Liver (tissue), 9 donors: Measurements from ENCODE around the gene CDS1. TPM values are rescaled to one million over a fixed set of nuclear protein-coding genes. Genes with fewer than 3 reads are reported as not detected.

Experiments
- DNase-seq: peaks from one replicate; pipeline ENCODE4 v3.0.0-alpha.2; 2017; ENCODE audit warnings: low spot score
- H3K27ac ChIP-seq, 2 donors: one replicate each; pipeline ENCODE4 v1.7.0; 2013; ENCODE audit warnings: inconsistent platforms in 2 of 2, low read length in 2 of 2, control low read depth in 1 of 2, low read depth in 1 of 2, mild to moderate bottlenecking in 1 of 2
- H3K27me3 ChIP-seq, 4 donors: one replicate each; pipeline versions ENCODE4 v1.6.1 to v1.7.0; 2013; ENCODE audit warnings: low read length in 3 of 4, inconsistent platforms in 1 of 4, mild to moderate bottlenecking in 1 of 4, moderate library complexity in 1 of 4; ENCODE audit not compliant: control insufficient read depth in 4 of 4, insufficient read depth in 4 of 4
- H3K36me3 ChIP-seq, 4 donors: one replicate each; pipeline versions ENCODE4 v1.6.1 to v1.7.0; 2013; ENCODE audit warnings: low read length in 3 of 4, mild to moderate bottlenecking in 3 of 4, low read depth in 1 of 4, moderate library complexity in 1 of 4; ENCODE audit not compliant: control insufficient read depth in 4 of 4, insufficient read depth in 3 of 4
- H3K4me1 ChIP-seq, 4 donors: one replicate each; pipeline versions ENCODE4 v1.6.1 to v1.7.0; 2013; ENCODE audit warnings: low read length in 3 of 4, mild to moderate bottlenecking in 3 of 4, moderate library complexity in 1 of 4; ENCODE audit not compliant: control insufficient read depth in 4 of 4, insufficient read depth in 4 of 4
- H3K4me3 ChIP-seq, 3 donors: one replicate each; pipeline versions ENCODE4 v1.6.1 to v1.7.0; 2013; ENCODE audit warnings: low read length in 3 of 3, control low read depth in 1 of 3, low read depth in 1 of 3, mild to moderate bottlenecking in 1 of 3
- H3K9ac ChIP-seq, 2 donors: one replicate each; pipeline ENCODE4 v1.7.0; 2013; ENCODE audit warnings: low read length in 2 of 2, mild to moderate bottlenecking in 2 of 2, moderate library complexity in 2 of 2, control low read depth in 1 of 2, low read depth in 1 of 2
- H3K9me3 ChIP-seq, 4 donors: one replicate each; pipeline versions ENCODE4 v1.6.1 to v1.7.0; 2013; ENCODE audit warnings: low read length in 3 of 4; ENCODE audit not compliant: control insufficient read depth in 4 of 4
- EGR1 ChIP-seq, 2 donors: IDR thresholded peaks; 2 replicates each; pipeline ENCODE4 v1.6.1; 2016 to 2018; ENCODE audit warnings: antibody characterized with exemption in 2 of 2, low read depth in 2 of 2
- FOXA2 ChIP-seq: IDR thresholded peaks from 2 replicates; pipeline ENCODE4 v1.6.1; 2016; ENCODE audit warnings: antibody characterized with exemption
- GABPA ChIP-seq, 2 donors: IDR thresholded peaks in 1 of 2; conservative IDR thresholded peaks in 1 of 2; 2 replicates each; pipeline ENCODE4 v1.6.1; 2016; ENCODE audit warnings: antibody characterized with exemption in 2 of 2, mild to moderate bottlenecking in 1 of 2, moderate library complexity in 1 of 2
- HNF4G ChIP-seq: IDR thresholded peaks from 2 replicates; pipeline ENCODE4 v1.6.1; 2016; ENCODE audit warnings: antibody characterized with exemption
- MAX ChIP-seq: IDR thresholded peaks from 2 replicates; pipeline ENCODE4 v1.6.1; 2016; ENCODE audit warnings: antibody characterized with exemption
- RAD21 ChIP-seq, 2 donors: IDR thresholded peaks; 2 replicates each; pipeline ENCODE4 v1.6.1; 2016; ENCODE audit warnings: antibody characterized with exemption in 2 of 2, mild to moderate bottlenecking in 2 of 2
- RXRA ChIP-seq, 2 donors: IDR thresholded peaks; 2 replicates each; pipeline ENCODE4 v1.6.1; 2017 to 2018; ENCODE audit warnings: antibody characterized with exemption in 2 of 2, mild to moderate bottlenecking in 1 of 2
- SP1 ChIP-seq: IDR thresholded peaks from 2 replicates; pipeline ENCODE4 v1.6.1; 2018; ENCODE audit warnings: antibody characterized with exemption, mild to moderate bottlenecking
- TAF1 ChIP-seq: conservative IDR thresholded peaks from 2 replicates; pipeline ENCODE4 v1.6.1; 2016; ENCODE audit warnings: antibody characterized with exemption, mild to moderate bottlenecking
- WGBS: extraction: QIAGEN DNeasy Blood & Tissue Kit; methylation state at CpG from one replicate; pipeline ENCODE4 v1.1.7; 2013; 5-methylcytosine and 5-hydroxymethylcytosine counted together
- polyA plus RNA-seq, 2 donors: library from polyadenylated mRNA; stranded (reverse) in 1 of 2; unstranded in 1 of 2; fragments of 200-250 nt in 1 of 2; fragments of >200 nt in 1 of 2; fragmentation: Nextera tagmentation in 1 of 2; extraction: Ambion mirVana in 1 of 2; gene quantifications; one replicate each; pipeline versions ENCODE4 v1.2.1 to v1.2.3, GENCODE V29; 2013 to 2015
- total RNA-seq, 2 donors: library from RNA; depleted of rRNA; stranded (reverse); fragments of >200 nt; gene quantifications; one replicate each; pipeline ENCODE4 v1.2.3, GENCODE V29; 2014
- TF ChIP-seq, protein P1 (sequence below): fragments of 150-350 bp; IDR thresholded peaks from 2 replicates; pipeline ENCODE4 v1.5.1; 2017; ENCODE audit warnings: improper control_type of control experiment, low read depth, low read length; ENCODE audit not compliant: missing input control
- TF ChIP-seq, protein P2 (sequence below): IDR thresholded peaks from 2 replicates; pipeline ENCODE4 v1.6.1; 2016; ENCODE audit warnings: antibody characterized with exemption, mild to moderate bottlenecking
- donor health status: healthy.
- donor health status: healthy.
- donor health status: healthy.
- donor health status: healthy.
- donor health status: healthy.

CDS1 gene
- total and polyA plus RNA-seq, 4 donors: 0.56 to 3.6 (median 0.78) TPM

GRCh38 chr4:84562156-84562555, 20.8 kb upstream of the CDS1 start:
- no peak overlapping the region for H3K9ac ChIP-seq
- H3K27me3 ChIP-seq: peaks cover 0 to 2% (median 0%) of the 10 kb centered on the region in 4 donors
- H3K9me3 ChIP-seq: no peaks in the 10 kb centered on the region
- H3K36me3 ChIP-seq: no peaks in the 10 kb centered on the region
- TF ChIP-seq TAF1: no peak
- TF ChIP-seq, protein P1, sequence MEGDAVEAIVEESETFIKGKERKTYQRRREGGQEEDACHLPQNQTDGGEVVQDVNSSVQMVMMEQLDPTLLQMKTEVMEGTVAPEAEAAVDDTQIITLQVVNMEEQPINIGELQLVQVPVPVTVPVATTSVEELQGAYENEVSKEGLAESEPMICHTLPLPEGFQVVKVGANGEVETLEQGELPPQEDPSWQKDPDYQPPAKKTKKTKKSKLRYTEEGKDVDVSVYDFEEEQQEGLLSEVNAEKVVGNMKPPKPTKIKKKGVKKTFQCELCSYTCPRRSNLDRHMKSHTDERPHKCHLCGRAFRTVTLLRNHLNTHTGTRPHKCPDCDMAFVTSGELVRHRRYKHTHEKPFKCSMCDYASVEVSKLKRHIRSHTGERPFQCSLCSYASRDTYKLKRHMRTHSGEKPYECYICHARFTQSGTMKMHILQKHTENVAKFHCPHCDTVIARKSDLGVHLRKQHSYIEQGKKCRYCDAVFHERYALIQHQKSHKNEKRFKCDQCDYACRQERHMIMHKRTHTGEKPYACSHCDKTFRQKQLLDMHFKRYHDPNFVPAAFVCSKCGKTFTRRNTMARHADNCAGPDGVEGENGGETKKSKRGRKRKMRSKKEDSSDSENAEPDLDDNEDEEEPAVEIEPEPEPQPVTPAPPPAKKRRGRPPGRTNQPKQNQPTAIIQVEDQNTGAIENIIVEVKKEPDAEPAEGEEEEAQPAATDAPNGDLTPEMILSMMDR: no peak
- no peak for TF ChIP-seq SP1
- no peak for TF ChIP-seq RAD21 (IDR thresholded peaks at IDR 0.05)
- no peak for TF ChIP-seq RXRA (IDR thresholded peaks at IDR 0.05)
- TF ChIP-seq, protein P2, sequence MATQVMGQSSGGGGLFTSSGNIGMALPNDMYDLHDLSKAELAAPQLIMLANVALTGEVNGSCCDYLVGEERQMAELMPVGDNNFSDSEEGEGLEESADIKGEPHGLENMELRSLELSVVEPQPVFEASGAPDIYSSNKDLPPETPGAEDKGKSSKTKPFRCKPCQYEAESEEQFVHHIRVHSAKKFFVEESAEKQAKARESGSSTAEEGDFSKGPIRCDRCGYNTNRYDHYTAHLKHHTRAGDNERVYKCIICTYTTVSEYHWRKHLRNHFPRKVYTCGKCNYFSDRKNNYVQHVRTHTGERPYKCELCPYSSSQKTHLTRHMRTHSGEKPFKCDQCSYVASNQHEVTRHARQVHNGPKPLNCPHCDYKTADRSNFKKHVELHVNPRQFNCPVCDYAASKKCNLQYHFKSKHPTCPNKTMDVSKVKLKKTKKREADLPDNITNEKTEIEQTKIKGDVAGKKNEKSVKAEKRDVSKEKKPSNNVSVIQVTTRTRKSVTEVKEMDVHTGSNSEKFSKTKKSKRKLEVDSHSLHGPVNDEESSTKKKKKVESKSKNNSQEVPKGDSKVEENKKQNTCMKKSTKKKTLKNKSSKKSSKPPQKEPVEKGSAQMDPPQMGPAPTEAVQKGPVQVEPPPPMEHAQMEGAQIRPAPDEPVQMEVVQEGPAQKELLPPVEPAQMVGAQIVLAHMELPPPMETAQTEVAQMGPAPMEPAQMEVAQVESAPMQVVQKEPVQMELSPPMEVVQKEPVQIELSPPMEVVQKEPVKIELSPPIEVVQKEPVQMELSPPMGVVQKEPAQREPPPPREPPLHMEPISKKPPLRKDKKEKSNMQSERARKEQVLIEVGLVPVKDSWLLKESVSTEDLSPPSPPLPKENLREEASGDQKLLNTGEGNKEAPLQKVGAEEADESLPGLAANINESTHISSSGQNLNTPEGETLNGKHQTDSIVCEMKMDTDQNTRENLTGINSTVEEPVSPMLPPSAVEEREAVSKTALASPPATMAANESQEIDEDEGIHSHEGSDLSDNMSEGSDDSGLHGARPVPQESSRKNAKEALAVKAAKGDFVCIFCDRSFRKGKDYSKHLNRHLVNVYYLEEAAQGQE: no peak
- no peak for TF ChIP-seq FOXA2
- TF ChIP-seq HNF4G: no peak
- TF ChIP-seq EGR1 (IDR thresholded peaks at IDR 0.05; ENCODE audit: low read depth in 2 of 2): no peak
- H3K4me3 ChIP-seq: no peak overlapping the region
- no peak overlapping the region for H3K27ac ChIP-seq
- 96% methylated on average over 5 of the region's 5 CpGs for WGBS
- no peaks in the 10 kb centered on the region for H3K4me1 ChIP-seq
- DNase-seq: no peak

- Histone ChIP-seq H3K4me3 (no peak overlapping the region), H3K36me3 (no peaks in the 10 kb centered on the region), H3K9ac (no peak overlapping the region), H3K27me3 (peaks cover 0 to 2% (median 0%) of the 10 kb centered on the region in 4 donors), H3K27ac (no peak overlapping the region), H3K9me3 (no peaks in the 10 kb centered on the region), H3K4me1 (no peaks in the 10 kb centered on the region)
- DNase-seq: no peak
- WGBS: 82% methylated on average over 4 of the region's 4 CpGs
- no peak for TF ChIP-seq GABPA (IDR thresholded peaks at IDR 0.05 in 1 of 2, conservative IDR thresholded peaks at IDR 0.05 in 1 of 2)
- TF ChIP-seq SP1: no peak
- TF ChIP-seq, protein P2: no peak
- TF ChIP-seq HNF4G: no peak
- no peak for TF ChIP-seq EGR1 (IDR thresholded peaks at IDR 0.05; ENCODE audit: low read depth in 2 of 2)
- no peak for TF ChIP-seq TAF1
- TF ChIP-seq, protein P1: no peak
- no peak for TF ChIP-seq MAX
Observed at GRCh38 chr4:84563002-84563401, 19.9 kb upstream of the CDS1 start.
